ENCODE results near the gene ZMAT5. TPM values are rescaled to one million over a fixed set of nuclear protein-coding genes. Genes with fewer than 3 reads are reported as not detected.
A peak's percentile ranks its signal among the peaks of the same experiment; 100 is the strongest.

ZMAT5 gene
- 34.2 and 37.1 TPM in 2 replicates for total RNA-seq

GRCh38 chr22:29766632-29767170, at the start of gene ZMAT5:
TSS of gene ZMAT5 (minus strand) at chr22:29767007. CDS start at chr22:29748544, 18,463 bp downstream.
- no peaks in the 10 kb centered on the region for H3K36me3 ChIP-seq (ENCODE audit: control insufficient read depth, insufficient read depth, low read length)
- peak; percentile 94 for DNase-seq (ENCODE audit: low read depth)
- H3K27me3 ChIP-seq (ENCODE audit: control insufficient read depth, insufficient read depth, low read length), result no peaks in the 10 kb centered on the region
- no peak for TF ChIP-seq CTCF (IDR thresholded peaks at IDR 0.05; ENCODE audit: insufficient read depth, low read length, poor library complexity, severe bottlenecking)
- peak within 1 kb of the TSS; percentile 91 for H3K4me3 ChIP-seq (ENCODE audit: low read depth, low read length)

- DNase-seq (ENCODE audit: low read depth), result no peak
- H3K27me3 ChIP-seq (ENCODE audit: control insufficient read depth, insufficient read depth, low read length), result no peaks in the 10 kb centered on the region
- no peak for TF ChIP-seq CTCF (IDR thresholded peaks at IDR 0.05; ENCODE audit: insufficient read depth, low read length, poor library complexity, severe bottlenecking)
- H3K36me3 ChIP-seq (ENCODE audit: control insufficient read depth, insufficient read depth, low read length), result peaks cover 1% of the 10 kb centered on the region
- no peak overlapping the region for H3K4me3 ChIP-seq (ENCODE audit: low read depth, low read length)
These were observed 49.7 kb upstream of the ZMAT5 start for GRCh38 chr22:29816539-29816938.

- no peak for TF ChIP-seq CTCF (IDR thresholded peaks at IDR 0.05; ENCODE audit: insufficient read depth, low read length, poor library complexity, severe bottlenecking)
- no peak overlapping the region for H3K4me3 ChIP-seq (ENCODE audit: low read depth, low read length)
- H3K36me3 ChIP-seq (ENCODE audit: control insufficient read depth, insufficient read depth, low read length), result peaks cover 1% of the 10 kb centered on the region
- H3K27me3 ChIP-seq (ENCODE audit: control insufficient read depth, insufficient read depth, low read length), result no peaks in the 10 kb centered on the region
- DNase-seq (ENCODE audit: low read depth), result no peak
These were observed 49.3 kb upstream of the ZMAT5 start for GRCh38 chr22:29816128-29816527.

GRCh38 chr22:29815580-29815979, 48.8 kb upstream of the ZMAT5 start:
- peaks cover 1% of the 10 kb centered on the region for H3K36me3 ChIP-seq (ENCODE audit: control insufficient read depth, insufficient read depth, low read length)
- TF ChIP-seq CTCF (IDR thresholded peaks at IDR 0.05; ENCODE audit: insufficient read depth, low read length, poor library complexity, severe bottlenecking), result no peak

GRCh38 chr22:29814003-29814402, 47.2 kb upstream of the ZMAT5 start:
- H3K27me3 ChIP-seq (ENCODE audit: control insufficient read depth, insufficient read depth, low read length), result no peaks in the 10 kb centered on the region
- TF ChIP-seq CTCF (IDR thresholded peaks at IDR 0.05; ENCODE audit: insufficient read depth, low read length, poor library complexity, severe bottlenecking), result no peak
- H3K36me3 ChIP-seq (ENCODE audit: control insufficient read depth, insufficient read depth, low read length), result peaks cover 1% of the 10 kb centered on the region
- no peak for DNase-seq (ENCODE audit: low read depth)
- H3K4me3 ChIP-seq (ENCODE audit: low read depth, low read length), result no peak overlapping the region

More at GRCh38 chr22:29815580-29815979, 48.8 kb upstream of the ZMAT5 start:
- DNase-seq (ENCODE audit: low read depth), result no peak
- Histone ChIP-seq H3K4me3 (ENCODE audit: low read depth, low read length) (no peak overlapping the region), H3K27me3 (ENCODE audit: control insufficient read depth, insufficient read depth, low read length) (no peaks in the 10 kb centered on the region)

GRCh38 chr22:29813563-29813962, 46.8 kb upstream of the ZMAT5 start:
- no peaks in the 10 kb centered on the region for H3K27me3 ChIP-seq (ENCODE audit: control insufficient read depth, insufficient read depth, low read length)
- no peak for DNase-seq (ENCODE audit: low read depth)
- TF ChIP-seq CTCF (IDR thresholded peaks at IDR 0.05; ENCODE audit: insufficient read depth, low read length, poor library complexity, severe bottlenecking), result no peak
- H3K4me3 ChIP-seq (ENCODE audit: low read depth, low read length), result no peak overlapping the region
- peaks cover 1% of the 10 kb centered on the region for H3K36me3 ChIP-seq (ENCODE audit: control insufficient read depth, insufficient read depth, low read length)

Measured in kidney epithelial cell (primary cell).